NCI-H526 (cell line): ENCODE data around the gene PRKACA.

Experiments
- DNase-seq, 2 experiments: peaks; one replicate each; lab custom pipeline; 2025; lab: John Stamatoyannopoulos, UW

Gene PRKACA

DNA sequence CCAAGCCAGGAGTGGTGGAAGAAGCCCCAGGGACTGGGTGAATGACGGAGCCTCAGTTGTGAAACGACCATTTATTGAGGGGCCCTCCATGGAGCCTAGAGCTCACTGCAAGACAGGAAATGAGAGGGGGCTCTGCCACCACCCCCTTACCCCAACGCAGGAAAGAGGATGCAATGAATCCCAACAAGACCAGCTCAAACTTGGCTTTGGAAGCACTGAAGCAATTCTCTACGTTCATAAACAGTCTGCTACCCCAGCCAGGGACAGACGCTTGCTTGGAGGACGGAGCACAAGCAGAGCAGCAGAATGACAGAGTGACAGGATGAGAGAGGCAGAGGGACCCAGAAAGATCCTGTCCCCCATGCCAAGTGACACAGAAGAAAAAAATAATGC lies 1.0 kb downstream of the PRKACA start:
- DNase-seq, result no peak

DNA sequence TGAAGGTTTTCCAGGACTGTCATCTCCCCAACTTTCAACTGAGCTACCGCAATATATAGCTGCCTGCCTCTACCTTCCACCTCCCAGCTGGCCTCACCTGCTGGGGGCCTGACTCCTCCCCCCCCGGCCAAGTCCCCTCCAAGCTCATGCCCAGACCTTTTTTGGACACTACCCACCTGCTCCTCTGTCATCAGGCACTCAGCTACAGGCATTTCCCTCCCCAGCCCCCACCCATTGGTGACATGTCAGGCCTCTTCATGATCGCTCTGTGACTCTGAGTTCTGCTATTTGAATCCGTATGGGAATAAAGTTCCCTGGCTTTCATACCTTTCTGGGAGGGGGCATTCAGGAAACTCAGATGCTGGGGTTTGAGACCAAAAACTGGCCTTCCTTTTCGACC lies 1.8 kb downstream of the PRKACA start:
- no peak for DNase-seq

DNA sequence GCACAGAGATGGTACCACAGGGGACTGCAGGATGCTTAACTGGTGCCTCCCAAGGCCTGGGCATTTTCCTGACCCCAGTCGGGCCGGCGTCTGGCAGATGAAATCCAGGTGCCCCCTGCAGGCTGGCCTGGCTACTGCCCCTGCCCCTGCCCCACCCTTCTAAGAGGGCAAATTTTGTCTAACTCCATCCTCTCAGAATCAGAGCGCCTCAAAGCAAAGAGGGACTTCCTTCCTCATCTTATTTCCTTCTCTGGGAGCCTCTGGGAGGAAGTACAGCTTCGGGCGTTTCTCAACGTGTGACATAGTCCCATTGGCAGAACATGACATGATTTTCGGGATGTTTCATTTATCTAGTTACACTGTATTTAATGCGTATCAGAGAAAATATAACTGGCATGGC lies 2.7 kb downstream of the PRKACA start:
- no peak for DNase-seq

DNA sequence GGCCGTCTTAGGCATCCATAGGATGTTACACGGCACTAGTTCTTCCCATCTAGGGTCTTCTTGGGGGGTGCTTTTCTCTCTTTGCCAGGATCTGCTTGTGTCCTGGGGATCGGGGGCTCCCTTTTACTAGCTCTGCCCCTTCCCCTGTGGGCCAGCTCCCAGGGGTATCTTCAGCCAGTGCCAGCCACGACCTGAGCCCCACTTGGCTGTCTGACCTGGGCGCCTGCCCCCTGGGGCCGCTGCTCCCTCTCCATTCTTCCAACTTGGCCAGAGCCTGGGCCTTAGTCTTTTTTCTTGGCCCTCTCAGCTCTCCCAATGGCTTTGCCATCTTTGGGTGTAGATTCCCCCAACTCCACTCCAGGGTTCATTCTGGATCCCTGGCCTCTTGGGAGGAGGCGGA lies 3.1 kb downstream of the PRKACA start:
- DNase-seq, result no peak

DNA sequence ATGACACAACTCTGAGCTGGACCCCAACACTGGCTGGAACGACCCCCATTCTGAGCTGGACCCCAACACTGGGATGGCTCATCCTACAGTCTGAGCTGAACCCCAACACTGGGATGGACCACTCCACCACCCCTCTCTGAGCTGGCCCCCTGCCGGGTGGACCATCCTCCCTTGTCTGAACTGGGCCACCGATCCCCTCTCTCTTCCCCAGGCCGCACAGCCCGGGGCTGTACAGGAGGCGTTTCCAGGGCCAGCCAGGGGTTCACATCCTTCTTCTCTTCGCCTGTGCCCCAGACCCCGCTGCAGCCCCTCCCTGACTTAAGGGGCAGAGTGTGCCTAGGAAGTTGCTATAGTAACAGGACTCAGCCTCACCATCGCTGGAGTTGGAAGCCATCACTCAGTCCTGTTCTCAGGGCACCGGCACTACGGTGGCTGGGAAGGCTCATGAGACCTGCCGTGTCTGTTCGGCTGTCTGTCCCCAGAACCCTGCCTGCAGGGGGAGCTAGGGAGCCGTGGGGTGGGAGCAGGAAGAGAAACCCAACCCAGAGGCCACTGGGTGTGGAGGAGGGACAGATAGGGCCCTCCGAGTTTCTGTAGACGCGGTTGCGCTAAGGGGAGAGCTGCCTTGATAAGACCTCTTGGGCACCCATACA lies 3.7 kb downstream of the PRKACA start:
- no peak for DNase-seq

DNA sequence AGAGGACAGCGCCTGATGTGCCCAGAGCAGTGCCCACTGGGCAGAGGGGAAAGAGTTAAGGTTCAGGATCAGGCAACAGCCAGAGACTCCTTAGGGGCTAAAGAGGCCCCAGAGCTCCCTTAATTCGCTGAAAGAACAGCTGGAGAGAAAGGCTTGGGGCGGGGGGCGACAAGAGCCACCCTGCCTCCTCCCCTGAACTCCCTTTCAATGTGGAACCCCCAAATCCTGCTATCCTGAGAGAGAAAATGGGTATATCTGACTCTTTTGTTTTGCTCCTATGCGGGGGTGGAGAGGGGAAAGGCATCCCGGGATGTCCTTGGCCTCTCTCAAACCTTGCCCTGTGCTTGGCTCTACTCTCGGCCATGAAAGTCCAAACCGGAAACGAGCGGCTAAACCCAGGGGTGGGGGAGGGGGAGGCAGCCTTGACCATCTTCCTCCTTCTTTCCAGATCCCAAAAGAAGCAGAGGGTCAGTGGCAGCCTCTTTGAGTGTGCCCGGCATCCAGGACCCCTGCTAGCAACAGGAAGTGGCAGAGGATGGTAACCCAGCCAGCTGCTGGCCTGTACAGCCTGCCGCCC lies 4.7 kb downstream of the PRKACA start:
- no peak for DNase-seq

DNA sequence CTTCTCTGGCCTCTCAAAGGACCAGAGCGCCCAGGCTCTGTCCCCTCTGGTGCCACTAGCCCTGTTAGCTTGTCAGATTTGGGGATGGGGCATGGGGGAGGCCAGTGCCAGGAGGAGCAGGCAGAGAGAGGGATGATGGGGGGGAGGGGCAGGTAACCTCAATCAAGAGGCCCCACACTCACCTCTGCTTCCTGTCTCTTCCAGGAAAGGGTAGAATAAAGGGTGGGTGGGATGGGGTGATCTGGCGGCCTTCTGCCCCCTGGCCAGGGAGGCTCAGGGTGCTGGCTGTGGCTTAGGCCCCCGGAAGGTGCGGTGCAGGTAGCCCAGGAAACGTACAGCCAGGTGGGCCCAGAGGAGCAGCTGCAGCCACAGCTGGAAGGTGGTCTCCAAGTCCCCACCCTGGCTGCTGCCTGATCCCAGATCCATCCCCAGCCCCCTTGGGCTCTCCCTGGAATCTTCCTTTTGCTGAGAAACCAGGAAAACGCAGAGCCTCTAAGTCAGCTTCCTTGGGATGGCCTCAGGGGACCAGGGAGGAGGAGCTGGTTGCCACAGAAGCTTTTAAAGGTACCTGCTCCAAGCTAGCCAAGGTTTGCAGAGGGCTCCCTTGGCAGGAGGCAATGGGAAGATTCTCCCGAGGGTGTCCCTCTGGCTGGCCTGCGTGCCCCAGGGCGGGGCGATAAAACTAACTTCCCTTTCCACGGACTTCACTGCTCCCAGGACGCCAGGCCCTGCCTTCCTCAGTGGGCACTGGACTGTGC lies 5.3 kb downstream of the PRKACA start:
- DNase-seq, result no peak

DNA sequence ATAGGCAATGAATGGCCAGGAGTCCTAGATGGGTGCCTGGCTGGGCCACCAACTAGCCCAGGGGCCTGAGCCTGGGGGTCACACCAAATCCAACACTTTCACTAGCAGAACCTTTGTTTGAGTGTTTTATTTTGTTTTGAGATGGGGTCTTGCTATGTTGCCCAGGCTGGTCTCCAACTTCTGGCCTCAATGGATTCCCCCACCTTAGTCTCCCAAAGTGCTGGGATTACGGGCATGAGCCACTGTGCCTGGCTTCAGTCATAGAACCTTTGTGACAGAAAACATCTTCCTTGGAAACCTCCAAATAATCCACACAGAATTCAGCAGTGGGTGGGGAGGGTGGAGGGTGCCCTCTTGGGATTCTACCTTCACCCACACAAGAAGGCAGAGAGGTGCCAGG lies 6.1 kb downstream of the PRKACA start:
- DNase-seq, result no peak

DNA sequence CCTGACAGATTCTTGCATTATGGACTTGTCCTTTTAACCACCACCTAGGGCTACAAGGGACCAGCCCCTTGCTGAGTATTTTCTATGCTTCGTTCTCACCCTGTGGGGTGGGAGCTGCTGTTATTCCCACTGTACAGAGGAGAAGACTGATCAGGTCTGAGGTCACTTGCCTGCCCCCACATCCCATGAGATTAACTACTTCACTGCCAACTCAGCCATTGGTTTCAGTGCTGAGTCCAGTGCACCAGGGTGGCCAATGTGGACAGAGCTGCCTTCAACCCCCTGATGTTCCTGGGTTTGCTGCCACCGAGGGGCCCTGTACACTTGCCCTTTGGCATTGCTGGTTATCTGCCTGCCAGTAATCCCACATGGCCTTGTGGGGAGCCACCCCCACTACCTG lies 6.9 kb downstream of the PRKACA start:
- DNase-seq, result no peak

DNA sequence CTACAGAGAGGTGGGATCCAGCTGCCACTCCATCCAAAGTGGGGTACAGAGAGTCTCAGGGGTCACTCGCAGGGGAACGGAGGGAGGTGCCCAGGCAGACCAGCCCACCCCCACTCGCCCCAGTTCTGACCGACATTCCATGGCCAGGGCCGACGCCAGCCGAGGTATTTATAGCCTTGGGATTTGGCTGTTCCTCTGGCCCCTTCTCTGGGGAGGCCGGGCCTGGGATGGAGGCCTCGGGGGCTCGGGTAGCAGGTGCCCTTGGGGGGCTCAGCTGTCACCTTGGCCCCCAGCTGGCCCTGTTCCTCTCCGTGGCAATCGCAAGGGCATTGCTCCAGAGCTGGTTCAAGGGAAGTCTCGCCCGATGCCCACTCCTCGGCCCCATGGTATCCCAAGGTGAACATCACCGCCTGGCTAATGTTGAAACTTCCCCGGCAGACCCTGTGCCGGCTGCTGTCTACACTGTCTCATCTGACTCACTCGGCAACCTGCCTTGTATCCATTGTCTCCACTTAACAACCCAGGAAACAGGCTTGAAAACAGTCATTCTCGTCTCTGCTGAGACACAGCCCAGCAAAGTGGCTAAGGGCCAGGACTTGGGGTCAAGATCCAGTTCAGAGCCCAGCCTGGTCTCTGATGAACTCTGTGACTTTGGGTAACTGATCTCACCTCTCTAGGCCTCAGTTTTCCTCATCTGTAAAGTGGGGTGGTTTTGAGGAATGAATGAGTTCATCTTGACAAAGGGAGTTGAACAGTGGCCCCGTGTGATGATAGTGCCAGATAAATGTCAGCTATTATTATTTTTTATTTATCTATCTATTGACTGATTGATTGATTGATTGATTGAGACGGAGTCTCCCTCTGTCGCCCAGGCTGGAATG lies 9.7 kb downstream of the PRKACA start:
- no peak for DNase-seq

DNA sequence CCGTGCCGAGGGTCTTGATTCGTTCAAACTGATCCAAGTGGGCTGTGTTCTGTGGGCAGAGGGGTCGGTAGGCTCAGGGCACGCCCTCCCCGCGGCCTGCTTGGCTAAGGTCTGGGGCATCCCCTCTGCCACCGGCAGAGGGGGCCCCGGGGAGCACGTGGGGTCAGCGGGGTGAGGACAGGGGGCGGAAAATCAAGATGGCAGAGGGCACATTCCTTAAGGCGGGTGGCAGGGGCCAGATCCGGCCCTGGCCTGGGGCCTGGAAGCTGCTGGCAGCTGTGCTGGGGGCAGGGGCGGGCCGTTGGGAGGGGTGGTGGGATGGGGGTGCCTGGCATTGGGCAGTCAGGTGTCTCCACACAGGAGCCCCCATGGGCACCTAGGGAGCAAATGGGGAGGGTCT lies 10.7 kb downstream of the PRKACA start:
- DNase-seq, result no peak

DNA sequence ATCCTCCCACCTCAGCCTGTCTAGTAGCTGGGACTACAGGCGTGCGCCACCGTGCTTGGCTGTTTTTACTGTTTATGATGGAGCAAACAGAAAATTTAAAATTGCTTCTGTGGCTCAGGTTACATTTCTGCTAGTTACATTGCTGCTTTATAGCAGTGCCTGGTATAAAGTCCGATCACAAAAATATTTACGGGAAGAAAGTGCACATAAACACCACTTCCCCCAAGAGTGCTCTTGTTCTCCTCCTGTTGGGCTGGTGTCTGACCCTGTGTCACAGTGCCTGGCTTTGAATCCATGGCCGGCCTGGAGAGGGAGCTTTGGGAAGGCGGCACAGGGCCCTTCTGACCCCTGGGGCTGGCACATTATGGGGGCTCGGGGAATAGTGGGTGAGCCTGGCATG lies 11.9 kb downstream of the PRKACA start:
- no peak for DNase-seq

DNA sequence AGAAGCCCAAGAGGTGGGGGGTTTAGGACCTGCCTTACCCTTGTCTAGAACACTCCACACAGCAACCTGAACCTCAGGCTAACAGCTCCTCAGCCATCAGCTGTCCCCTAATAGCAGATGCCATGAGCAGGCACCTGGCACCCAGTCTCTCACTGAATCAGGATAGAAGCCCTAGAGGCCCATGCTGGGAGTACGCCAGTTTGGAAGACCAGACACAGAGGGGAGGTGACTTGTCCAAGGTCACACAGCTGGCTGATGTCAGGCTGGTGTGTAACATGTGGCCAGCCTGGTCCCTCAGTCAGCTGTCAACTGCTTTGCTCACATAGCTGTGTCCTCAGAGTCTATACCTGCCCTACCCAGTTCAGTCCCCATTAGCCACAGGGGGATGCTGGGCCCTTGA lies 14.3 kb downstream of the PRKACA start:
- no peak for DNase-seq

DNA sequence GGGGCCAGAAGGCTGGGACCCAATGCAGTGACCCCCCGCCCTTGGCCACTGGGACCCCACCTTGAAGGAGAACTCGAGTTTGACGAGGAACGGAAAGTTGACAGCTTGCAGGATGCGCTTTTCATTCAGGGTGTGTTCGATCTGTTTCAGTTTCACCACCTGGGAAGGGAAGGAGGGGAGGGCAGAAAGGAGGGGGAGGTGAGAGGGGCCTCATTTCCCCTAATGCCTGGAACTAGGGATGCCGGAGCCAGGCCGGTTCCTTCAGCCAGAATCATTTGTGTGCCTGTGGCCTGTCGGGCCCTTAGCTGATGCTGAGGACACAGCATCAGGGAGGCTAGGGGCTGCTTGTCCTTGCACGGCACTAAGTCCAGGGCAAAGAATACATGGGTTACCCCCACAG lies 14.8 kb downstream of the PRKACA start:
- no peak for DNase-seq

DNA sequence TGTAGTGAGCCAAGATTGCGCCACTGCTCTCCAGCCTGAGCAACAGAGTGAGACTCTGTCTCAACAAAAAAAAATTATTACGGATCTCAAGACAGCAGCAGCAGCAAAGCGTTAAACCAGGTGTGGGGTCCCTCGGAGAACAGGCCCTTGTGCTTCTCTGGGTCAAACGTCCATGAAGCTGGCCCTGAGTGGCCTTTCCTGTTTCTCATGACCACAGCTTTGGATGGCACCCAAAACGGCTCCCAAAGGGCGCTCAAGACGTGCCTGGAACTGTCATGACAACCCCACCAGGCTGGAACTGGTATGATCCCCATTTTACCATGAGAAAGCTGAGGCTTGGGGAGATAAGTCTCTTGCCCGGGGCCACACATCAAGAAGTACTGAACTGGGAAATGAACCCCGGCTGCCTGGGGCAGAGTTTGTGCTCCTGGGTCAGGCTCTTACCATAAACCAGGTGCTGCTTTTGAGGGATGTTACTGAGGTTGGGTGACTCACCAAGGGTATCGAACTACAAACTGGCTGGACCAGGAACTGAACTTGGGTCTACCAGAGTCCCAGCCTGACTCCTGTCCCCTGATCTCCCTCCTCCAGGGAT lies 15.4 kb downstream of the PRKACA start:
- DNase-seq, result no peak

DNA sequence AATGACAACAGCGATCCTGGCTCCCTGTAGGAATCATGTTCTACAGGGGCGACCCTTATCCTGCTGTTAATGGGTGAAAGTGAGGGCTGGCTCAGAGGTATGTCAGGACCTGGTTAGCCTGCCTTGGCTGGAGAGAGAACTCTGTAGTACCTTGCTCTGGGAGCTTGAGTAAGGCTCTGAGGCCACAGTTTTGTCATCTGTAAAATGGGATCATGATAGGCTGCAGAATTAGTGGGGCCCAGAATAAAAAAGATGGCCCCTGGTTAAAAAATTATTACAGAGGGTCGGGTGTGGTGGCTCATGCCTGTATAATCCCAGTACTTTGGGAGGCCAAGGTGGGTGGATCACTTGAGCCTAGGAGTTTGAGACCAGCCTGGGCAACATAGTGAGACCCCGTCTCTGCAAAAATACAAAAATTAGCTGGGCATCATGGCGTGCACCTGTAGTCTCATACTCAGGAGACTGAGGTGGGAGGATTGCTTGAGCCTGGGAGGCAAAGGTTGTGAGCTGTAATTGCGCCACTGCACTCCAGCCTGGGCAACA lies 16.5 kb downstream of the PRKACA start:
- no peak for DNase-seq

DNA sequence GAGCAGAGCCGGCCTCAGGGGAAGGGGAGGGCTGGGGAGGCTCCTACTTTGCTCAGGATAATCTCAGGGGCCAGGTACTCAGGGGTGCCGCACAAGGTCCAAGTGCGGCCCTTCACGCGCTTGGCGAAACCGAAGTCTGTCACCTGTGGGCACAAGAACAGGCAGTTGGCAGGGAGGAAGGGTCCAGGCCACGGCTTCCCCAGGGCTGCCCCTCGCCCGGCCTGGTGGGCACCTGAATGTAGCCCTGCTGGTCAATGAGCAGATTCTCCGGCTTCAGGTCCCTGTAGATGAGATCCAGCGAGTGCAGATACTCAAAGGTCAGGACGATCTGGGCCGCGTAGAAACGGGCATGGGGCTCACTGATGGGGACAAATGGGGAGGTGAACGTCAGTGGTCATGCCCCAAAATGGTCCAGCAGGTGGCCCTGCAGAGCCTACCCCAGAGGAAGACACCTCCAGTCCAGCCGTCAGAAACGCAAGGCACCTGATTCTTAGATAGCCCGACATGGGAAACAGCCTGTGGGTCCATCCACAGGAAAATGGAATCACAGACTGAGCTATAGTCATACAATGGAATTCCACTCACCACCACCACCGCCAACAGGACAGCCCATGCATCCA lies 19.9 kb downstream of the PRKACA start:
- DNase-seq, result no peak

DNA sequence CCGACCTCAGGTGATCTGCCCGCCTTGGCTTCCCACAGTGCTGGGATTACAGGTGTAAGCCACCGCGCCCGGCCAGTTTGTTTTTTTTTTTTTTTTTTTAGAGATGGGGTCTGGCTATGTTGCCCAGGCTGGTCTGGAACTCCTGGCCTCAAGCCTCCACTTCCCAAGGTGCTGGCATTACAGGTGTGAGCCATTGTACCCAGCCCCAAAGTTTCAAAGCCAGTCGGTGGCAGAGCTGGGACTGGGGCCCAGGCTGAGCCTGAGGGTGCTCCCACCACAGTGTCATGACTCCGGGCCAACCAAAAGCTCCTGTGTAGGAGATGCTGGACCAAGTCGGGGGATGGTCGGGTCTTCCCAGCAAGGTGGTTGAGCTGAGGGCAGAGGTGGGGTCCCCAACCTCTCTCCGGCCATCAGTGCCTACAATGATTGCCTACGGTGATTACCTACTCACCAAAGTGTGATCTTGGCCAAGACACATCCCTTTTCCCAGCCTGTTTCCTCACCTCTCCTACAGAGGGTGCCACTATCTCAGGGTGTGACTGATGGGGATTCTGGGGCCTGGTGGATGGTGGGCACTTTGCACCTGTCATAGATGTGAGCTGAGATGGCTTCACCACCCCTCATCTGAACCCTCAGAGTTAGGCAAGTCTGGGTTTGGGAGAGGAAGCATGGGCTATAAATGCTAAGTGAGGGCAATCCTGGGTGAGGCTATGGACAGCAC lies 21.1 kb downstream of the PRKACA start:
- DNase-seq, result no peak

DNA sequence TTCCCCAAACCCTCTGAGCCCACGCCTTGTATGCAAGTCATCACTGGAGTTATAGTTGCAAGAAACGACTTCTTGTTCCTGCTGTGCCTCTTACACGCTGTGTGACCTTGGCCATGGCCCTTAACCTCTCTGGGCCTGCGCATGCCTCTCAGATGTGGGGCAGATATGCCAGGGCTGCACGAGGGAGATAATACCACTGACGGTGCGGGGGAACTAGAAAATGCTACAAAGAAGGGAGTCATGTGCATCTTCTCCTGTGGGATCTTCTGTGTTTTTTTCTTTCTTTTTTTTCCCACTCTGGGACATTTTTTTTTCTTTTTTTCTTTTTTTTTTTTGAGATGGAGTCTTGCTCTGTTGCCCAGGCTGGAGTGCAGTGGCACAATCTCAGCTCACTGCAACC lies 22.7 kb downstream of the PRKACA start:
- DNase-seq, result no peak

DNA sequence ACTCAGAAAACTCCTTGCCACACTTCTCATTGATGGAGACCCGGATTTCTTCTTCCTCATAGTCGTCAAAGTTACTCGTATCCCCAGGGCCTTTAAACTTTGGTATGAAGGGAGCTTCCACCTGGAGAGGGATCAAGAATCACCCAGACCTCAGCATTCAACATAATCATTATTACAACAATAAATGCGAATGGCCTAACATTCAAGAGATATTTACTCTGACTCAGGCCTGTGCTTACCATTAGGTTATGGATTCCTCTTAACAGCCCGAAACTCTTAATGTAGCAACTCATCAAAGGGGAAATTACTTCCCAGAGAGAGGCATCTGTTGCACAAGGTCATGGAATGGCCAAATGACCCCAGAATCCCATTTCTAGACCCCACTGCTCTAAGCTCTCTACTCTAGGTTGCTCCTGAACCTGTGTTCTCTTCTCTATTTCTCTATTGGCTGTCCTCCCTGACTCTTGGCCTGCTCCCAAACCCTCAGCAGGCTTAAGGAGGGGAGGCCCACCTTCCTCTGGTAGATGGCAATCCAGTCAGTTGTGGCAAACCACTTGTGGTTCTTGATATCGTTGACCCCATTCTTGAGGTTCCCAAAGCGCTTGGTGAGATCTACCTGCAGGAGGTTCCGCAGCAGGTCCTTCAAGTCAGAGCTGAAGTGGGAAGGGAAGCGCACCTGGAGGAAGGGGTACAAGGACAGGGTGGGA lies 24.3 kb downstream of the PRKACA start:
- DNase-seq, result no peak
